ENCODE measurements around the gene CDKN3.

CDKN3 gene, protein sequence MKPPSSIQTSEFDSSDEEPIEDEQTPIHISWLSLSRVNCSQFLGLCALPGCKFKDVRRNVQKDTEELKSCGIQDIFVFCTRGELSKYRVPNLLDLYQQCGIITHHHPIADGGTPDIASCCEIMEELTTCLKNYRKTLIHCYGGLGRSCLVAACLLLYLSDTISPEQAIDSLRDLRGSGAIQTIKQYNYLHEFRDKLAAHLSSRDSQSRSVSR

DNA sequence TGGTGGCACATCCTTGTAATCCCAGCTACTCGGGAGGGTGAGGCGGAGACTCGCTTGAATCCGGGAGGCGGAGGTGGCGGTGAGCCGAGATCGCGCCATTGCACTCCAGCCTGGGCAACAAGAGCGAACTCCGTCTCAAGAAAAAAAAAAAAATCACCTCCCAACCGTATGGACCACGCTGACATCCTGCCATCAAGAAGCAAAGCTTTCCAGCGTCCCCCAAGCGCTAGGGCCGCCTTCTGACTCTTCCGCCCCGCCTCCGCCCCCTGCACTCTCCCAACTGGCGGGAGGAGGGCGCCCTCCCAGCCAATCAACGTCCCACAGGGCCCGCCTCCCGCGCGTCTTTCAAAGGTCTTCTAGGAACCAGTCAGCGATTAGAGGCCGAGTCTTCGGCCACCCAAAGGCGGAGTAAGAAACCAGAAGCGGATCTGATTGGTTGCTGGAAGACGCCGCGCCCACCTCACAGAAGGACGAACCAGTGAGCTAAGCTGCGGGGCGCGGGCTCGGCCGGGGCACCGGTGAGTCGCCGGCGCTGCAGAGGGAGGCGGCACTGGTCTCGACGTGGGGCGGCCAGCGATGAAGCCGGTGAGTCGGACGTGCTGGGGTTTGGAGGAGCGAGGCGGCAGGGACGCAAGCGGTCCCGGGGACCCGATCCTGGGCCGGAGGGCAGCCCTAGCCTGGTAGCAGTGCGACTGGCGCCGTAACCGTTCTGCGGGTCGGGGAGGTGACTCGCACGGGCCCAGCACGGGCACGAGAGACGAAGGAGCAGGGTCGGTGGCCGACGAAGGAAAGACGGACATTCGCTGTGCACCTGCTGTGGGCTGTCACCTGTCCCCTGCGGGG, at the start of gene CDKN3:
Gene CDKN3, plus strand, starts transcription at position 515 of the 843 bp plus-strand sequence. Its CDS starts 62 bp downstream, at position 577.
- peak; percentile 96 to 97 for ATAC-seq

DNA sequence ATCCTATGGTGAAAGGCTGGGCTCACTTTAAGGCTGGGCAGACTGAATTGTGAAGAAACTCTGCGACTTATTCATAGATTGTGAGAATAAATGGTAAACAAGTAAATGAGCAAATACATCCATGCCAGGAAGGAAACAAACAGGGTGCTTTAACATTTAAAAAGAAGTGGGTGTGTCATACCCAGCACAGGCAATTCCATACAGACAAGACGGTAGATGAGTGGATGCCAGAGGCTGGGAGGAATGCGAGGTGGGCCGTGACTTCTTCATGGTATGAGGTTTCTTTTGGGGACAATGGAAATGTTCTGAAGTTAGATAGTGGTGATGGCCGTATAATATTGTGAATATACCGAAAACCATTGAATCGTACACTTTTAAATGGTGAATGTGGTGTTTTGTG, 49.8 kb upstream of the CDKN3 start:
- ATAC-seq: no peak

DNA sequence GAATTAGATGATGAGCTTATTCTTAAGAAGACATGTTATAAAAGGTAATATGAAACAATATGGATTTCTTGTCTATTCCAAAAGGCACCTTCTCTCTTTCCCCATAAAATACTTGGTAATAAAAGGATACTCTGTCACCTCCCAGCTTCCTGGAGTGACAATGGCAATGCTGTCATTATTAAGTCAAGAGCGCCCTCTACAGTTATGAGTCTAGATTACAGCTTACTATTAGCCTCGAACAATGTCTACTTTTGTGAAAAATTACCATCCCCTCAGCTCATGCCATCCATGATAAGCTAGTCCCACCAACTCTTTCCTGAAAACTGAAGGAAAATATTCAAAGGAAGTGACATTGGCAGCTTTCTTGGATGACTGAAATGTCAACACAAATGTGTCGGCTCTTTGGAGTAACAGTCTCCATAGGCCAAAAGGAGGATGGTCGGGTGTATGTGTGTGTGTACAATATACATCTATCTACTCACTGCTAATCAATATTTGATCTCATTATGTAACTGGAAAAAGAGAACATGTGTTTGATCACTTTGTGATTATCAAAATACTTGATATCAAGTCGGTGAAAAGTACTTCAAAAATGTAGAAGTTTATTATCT, 48.7 kb upstream of the CDKN3 start:
- no peak for ATAC-seq

DNA sequence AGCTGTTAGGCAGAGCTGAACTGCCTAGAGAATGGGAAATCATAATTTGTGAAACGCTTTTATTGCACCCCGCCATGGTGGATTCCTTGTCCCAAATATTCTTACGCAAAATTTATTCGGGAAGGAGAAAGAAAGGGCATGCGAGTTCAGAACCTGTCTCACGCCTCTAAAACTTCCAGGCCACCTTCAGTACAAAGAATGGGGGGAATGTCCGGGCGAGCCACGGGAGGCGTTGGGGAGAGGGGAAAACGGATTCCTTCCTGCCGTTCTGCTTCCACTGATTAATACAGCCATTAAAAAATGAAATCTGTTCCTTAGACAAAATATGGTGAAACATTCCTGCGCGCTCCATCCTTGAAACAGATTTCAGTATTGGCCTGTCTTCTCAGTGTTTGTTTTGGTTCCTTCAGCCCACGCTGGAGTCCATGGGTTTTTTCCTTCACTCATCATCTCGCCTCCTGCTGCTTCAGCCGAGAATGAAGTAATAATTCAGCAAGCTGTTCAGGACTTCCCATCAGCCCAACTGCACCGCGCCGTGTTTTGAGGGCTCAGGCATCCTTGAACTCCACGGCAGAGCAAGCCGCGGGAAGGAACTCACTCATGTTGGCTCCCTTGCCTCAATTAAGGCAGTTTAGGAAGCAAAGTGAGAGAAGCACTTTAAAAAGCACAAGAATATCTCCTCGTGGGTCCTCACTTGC, 47.7 kb upstream of the CDKN3 start:
- no peak for ATAC-seq

DNA sequence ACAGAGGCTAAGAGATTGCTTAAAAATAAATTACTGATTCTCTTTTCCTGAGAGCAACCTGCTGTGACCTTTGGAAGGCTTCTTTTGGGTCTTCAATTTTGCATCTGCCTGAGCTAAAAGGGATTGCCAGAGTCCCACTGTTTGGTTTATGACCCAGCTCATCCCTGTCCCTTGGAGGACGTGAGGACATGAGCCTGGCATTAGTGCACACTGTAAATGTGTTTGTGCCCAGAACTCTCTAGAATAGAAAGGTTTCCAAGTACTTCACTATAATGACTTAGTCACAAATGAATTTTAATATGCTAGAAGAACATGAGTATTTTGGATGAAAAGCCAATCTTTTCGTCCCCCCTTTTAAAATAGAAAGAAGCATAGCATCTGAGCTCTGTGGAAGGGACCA, 47.1 kb upstream of the CDKN3 start:
- ATAC-seq: no peak

DNA sequence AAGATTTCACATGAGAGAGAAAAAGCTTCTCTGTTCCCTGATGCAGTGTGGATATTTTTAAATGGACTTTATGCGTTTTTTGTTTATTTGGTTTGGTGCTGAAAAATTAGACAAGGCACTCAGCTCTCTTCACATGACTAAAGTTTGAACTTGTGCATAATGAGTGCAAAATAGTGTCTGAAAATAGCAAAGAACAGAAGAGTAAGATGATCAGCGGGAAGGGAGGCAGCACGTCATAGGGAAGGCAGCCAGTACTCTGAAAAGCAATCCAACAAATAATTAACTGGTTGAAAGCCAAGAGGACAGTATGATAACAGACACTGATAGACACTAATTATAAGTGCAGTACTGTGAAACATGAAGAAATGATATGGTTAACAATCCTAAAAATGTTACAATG, 46.6 kb upstream of the CDKN3 start:
- ATAC-seq: no peak

DNA sequence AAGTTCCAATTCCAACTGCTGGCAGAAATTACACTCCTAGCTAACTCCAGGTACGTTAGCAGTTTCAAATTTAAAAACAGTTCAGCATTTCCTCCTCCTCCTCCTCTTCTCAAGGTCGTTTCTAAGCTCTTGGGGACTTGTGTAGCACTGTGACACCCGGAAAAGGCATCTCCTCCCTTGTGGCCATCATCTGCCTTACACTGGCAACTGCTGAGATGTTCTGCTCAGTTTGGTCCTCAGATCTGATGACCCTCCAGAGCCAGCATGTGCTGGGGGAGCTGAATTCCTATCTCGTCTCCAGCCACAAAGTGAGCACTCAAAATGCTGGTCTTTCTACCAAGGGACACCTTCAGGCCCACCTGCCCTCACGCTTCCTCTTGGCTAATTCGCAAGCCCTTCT, 43.5 kb upstream of the CDKN3 start:
- ATAC-seq: no peak

DNA sequence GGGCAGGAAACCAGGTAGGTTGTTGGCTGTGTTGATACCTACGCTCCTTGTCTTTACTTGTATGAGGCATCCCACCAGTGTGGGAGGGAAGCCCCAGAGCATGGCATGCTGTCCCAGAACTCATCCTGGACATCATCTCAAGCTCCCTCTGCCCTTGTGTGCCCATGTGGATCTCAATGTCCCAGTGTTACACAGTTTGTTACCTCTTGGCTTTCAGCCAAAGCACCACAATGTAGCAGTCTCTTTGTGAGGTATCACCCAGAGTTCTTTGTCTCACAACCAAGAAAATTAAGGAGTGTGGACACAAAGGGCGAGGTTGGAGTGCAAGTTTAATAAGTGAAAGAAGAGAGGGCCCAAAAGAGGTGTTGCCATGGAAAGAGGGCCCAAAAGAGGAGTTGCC, 43.1 kb upstream of the CDKN3 start:
- ATAC-seq: no peak

DNA sequence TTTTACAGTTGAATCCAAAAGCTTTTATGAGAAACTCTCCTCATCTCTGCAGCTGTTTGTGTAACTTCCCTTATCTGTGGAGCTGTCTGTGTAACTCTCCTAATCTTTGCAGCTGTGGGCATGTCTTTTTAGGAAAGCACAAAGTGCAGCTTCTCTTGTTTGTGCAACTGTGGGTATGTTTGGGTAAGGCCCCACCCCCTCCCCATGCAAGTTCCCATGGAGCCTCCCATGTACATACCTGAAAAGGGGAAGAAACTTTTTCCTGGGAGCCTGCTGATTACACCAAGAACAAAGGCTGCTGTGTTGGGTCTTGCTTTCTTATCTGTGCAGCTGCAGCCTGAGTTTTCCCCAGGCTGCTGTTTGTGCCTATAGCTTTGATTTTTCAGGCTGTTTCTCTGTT, 42.7 kb upstream of the CDKN3 start:
- ATAC-seq: no peak

DNA sequence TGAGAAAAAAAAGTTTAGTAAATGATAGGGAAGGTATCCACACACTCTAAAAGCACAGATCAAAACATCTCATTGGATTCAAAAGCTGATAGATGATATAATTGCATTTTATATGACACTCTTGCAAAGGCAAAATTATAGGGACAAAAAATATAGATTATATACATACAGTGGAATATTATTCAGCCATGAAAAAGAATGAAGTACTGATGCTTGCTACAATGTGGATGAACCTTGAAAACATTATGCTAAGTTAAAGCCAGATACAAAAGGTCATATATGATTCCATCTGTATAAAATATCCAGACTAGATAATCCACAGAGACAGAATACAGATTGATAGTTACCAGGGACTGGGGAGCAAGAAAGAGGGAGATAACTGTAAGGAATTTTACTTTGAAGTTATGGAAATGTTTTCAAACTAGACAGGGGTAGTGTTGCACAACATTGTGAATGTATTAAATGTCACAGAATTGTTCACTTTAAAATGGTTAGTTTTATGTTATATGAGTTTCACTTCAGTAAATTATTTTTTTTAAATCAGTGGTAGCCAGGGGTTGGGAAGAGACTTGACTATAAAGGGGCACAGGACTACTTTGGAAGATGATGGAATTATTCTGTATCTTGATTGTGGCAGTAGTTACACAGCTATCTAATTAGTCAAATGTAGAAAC, 41.7 kb upstream of the CDKN3 start:
- ATAC-seq: no peak

DNA sequence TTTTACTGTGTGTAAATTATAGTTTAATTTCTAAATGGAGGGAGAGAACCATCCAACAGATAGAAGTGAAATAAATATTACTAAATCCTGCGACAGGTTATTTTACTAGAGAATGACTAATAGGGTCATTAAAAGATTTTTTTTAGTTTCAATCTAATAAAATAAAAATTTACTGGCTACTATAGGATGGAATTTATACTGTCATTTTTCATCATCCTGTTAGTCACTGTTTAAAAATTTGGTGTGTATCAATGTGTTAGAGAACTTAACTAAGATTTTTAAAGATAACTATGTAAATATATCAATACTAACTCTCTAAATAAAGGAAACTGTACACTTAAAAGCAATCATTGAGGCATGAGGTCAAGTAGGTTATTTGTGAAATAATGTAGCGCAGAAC, 41.1 kb upstream of the CDKN3 start:
- ATAC-seq: no peak

DNA sequence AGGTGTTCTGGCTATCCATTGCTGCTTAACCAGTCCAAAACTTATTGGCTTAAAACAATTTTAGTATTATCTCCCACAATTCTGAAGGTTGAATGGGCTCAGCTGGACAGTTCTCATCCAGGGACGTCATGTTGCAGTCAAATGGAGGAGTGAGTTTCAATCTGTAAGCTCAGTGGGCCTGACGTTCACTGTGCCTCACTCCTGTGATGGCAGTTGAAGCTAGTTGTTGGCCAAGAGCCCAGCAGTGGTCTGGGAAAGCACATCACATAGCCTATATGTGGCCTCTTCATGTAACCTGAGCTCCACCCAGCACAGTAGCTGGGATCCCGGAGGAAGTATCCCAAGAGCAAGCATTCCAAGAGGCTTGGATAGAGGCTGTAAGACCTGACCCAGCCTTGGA, 40.6 kb upstream of the CDKN3 start:
- no peak for ATAC-seq

DNA sequence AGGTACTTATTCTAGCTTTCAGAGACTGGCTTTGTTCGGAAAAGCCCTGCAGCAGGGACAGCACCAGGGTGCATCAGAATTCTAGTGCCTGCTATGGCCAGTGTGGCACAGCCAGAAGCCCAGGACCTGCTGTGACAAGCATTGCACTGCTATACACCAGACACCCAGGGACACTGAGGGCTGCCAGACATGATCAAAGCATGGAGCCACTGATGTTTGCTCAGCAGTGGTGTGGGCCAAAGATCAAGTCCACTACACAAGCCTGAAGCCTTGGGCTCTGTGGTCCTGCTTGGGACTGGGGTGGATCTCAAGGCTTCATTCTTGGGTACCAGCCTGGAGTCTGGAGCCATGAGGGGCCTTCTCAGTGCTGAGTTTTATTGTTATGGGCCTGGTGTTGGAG, 36.1 kb upstream of the CDKN3 start:
- no peak for ATAC-seq

DNA sequence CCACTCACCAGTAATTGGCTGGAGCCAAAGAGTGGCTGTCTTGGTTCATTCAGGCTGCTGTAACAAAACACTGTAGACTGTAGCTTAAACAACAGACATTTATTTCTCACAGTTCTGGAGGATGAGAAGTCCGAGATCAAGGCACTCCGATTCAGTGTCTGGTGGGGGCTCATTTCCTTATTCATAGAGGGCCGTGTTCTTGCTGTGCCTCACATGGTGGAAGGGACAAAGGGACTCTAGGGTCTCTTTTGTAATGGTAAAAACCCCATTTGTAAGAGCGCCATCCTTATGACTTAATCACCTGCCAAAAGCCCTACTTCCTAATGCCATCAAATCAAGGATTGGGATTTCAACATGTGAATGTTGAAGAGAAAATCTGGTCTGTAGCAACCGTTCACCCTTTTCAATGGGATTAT, 34.7 kb upstream of the CDKN3 start:
- ATAC-seq: no peak

DNA sequence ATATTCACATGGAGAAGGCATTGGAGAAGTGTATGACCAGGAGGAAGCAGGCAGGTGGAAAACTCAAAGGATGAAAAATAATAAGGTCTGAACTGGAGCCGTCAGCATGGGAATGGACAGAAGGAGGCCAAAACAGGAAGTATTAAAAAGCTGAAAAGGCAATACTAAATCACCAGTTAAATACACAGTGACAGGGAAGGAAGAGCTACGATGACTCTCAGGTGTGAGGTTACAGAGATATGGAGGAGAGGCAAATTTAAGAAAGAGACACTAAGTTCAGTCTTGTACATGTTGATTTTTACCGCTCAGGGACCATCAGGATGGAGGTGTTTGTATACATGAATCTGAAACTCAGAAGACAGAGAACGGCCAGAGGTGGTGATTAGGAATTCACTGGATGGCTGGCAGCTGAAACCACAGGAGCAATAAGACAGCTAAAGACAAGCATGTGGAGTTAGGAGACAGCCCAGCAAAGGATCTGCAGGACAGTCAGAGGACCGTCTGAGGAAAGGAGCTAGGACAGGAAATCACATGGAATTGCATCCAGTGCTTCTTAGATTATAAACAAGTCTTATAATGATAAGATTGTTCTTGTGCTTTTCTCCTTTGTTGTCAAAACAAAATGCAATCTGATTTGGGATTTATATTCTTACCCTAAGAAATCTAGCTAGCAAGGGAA, 33.9 kb upstream of the CDKN3 start:
- ATAC-seq: no peak

DNA sequence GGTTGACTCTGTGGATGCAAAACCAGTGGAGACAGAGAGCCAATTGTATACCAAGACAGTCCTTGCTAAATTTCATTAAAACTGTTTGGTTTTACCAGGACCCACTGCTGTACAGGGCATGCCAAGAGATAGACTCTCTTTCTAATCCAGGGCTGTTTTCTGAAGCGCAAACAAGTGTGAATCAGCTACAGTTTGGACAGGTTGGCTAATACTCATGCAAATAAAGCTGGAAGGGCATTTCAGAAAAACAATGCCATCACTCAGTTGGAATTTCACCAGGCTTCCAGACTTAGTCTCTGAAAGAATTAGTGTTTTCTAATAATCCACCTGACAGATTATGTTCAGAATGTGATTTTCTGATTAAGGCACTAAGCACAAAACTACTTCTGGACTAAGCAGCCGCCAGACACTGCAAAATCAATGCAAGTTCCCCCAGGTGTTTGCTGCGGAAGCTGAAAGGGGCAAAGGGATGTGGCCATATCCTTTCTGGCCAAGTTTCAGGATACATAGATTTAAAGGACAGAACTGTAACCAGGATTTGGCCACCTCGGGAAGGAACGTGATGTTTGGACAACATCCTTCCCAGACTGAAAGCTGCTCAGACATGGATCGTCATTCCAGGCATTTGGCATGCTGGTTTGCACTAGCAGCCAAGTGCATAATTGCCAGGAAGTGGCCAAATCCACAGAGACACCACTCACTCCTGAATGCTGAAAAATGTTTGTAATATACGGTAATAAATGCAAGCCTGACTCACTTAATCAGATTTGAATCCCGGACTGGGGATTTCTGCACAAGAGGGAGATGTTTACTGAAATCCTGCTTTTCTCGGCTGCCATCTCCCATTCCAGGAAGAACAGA, 32.0 kb upstream of the CDKN3 start:
- ATAC-seq: no peak

DNA sequence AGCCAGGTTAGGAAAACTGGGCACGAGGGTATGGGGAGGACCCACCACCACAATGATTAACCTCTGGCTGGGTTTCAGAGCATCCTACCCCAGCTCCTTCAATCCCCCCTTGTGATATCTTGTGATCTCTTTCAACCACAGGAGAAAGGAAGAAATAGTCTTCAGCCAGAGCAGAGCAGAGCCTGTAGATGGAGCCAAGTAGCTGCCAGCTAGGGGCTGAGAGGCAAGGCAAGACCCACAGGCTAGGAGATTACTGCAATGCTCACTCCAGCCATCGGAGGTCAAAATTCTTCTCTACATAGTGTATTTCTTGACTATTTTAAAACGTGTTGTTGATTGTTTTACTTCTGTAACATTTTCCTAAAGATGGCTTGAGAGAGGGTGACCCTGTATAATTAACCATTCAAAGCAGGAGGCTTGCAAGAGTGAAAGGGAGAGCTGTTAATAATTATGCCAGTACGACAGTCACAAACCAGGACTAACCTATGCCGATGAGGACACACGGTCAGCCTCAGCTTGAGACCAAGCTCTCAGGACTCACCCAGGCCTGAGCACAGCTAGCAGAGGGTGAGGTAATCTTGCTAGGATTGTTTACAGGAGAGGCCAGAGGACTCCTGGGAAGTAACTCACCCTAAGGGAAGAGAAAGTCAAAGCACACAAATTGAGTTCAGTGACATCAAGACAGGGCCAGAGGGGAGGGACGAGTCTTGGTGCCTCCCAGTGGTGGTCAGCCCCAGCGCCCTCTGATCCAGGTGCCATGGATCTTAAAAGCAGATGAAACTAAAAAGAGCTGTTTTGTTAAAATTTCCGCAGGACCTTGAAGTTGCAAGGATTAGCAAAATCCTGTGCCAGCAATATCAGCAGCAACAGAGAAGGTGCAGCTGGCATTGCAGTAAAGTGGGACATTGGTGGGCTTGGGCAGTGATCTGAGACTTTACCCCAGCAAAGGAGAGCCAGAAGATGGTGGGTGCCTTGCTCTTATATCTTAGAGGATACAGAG, 29.8 kb upstream of the CDKN3 start:
- peak in 1 of 2 donors; percentile 78 for ATAC-seq

DNA sequence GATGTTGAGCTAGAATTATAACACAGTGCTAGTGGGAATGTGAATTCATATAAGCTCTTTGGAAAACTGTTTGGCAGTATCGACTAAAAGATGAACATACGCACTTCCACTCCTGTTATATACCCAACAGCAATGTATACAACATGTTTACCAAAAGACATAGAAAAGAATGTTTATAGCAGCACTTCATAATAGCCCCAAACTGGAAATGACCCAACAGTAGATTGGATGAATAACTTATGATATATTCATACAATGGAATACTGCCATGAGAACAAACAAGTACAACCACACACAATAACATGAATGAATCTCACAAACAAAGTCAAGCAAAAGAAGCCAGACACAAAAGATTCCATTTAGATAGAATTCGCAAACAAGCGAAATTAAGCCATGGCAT, 28.5 kb upstream of the CDKN3 start:
- ATAC-seq: no peak

DNA sequence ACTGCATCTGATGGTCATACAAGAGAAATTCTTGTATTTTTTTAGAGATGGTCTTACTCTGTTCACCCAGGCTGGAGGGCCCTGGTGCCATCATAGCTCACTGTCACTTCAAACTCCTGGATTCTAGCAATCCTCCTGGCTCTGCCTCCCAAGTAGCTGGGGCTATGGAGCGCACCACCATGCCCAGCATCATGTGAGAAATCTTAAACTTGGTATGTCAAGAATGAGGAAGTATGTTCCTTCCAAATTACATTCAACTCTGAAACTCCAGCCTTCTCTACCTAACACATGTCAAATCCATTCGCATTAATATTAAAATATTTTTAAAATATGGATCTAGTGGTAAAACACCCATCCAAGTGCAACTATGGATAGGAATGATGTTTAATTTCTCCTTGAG, 27.5 kb upstream of the CDKN3 start:
- no peak for ATAC-seq

Data from activated CD4-positive, CD25-positive, alpha-beta regulatory T cell treated with anti-CD3 and anti-CD28 coated beads, Interleukin-2, amount 50 U/mL, for 24 hours (primary cell).